ENCODE data around the gene ANXA1.

Gene ANXA1

DNA sequence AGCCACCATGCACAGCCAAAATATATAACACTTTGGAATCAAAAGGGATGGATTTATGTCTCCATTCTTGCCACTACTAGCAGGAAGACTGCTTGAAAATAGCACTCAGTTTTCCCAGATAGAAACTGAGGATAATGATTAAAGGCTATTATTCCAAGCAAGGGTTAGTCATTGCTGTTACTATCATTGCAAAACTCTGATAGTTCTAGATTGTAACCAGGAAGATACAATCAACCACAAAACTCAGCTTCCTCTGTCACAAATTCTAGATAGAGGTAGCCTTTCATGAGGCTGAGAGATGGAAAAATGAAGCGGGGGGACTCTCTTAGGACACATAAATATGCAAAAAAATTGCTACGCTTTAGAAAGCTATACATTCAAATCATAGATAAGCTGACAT, 3.1 kb downstream of the ANXA1 start:
- no peaks in the 10 kb centered on the region for H3K9me3 ChIP-seq
- no peaks in the 10 kb centered on the region for H3K27me3 ChIP-seq
- peaks cover 14% of the 10 kb centered on the region for H3K36me3 ChIP-seq
- H3K27ac ChIP-seq: peak overlapping the region; percentile 81
- peak overlapping the region; percentile 50 to 59 for H3K4me3 ChIP-seq (ENCODE audit: low read depth in 1 of 2, low read length in 1 of 2)
- H3K4me1 ChIP-seq (ENCODE audit: control insufficient read depth in 1 of 2, insufficient read depth in 1 of 2, low read depth in 1 of 2, low read length in 1 of 2): peaks cover 89 to 94% of the 10 kb centered on the region in 2 experiments
- TF ChIP-seq, protein P1, sequence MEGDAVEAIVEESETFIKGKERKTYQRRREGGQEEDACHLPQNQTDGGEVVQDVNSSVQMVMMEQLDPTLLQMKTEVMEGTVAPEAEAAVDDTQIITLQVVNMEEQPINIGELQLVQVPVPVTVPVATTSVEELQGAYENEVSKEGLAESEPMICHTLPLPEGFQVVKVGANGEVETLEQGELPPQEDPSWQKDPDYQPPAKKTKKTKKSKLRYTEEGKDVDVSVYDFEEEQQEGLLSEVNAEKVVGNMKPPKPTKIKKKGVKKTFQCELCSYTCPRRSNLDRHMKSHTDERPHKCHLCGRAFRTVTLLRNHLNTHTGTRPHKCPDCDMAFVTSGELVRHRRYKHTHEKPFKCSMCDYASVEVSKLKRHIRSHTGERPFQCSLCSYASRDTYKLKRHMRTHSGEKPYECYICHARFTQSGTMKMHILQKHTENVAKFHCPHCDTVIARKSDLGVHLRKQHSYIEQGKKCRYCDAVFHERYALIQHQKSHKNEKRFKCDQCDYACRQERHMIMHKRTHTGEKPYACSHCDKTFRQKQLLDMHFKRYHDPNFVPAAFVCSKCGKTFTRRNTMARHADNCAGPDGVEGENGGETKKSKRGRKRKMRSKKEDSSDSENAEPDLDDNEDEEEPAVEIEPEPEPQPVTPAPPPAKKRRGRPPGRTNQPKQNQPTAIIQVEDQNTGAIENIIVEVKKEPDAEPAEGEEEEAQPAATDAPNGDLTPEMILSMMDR (IDR thresholded peaks at IDR 0.05): no peak

DNA sequence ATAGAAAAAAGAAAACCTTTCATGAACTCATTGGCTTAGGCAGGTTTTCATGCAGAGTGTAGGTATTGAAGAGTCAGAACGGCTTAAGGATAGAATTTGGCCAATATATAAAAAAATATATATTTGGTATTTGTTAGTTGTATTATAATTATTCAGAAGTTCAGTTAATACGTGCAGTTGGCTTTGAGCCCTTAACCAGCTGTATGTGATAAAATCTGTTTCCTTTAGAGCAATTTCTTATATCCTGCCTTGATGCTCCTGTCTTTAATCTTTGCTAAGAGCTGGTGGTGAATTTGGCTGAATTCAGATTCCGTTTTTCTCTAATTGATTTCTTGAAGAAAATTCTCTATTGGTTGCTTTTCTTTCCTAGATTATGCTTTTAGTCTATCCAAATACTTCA, 3.7 kb downstream of the ANXA1 start:
- Histone ChIP-seq H3K9me3 (no peaks in the 10 kb centered on the region), H3K27me3 (no peaks in the 10 kb centered on the region), H3K4me3 (ENCODE audit: low read depth in 1 of 2, low read length in 1 of 2) (peak overlapping the region; percentile 3 to 50), H3K27ac (peak overlapping the region; percentile 81), H3K36me3 (peaks cover 20% of the 10 kb centered on the region), H3K4me1 (ENCODE audit: control insufficient read depth in 1 of 2, insufficient read depth in 1 of 2, low read depth in 1 of 2, low read length in 1 of 2) (peaks cover 82 to 88% of the 10 kb centered on the region in 2 experiments)
- TF ChIP-seq, protein P1 (IDR thresholded peaks at IDR 0.05): no peak

- TF ChIP-seq, protein P1 (IDR thresholded peaks at IDR 0.05): no peak
- Histone ChIP-seq H3K27ac (peak overlapping the region; percentile 81), H3K4me3 (ENCODE audit: low read depth in 1 of 2, low read length in 1 of 2) (peak overlapping the region in 1 of 2 experiments; percentile 50), H3K9me3 (no peaks in the 10 kb centered on the region), H3K36me3 (peaks cover 28% of the 10 kb centered on the region), H3K4me1 (ENCODE audit: control insufficient read depth in 1 of 2, insufficient read depth in 1 of 2, low read depth in 1 of 2, low read length in 1 of 2) (peaks cover 74 to 79% of the 10 kb centered on the region in 2 experiments), H3K27me3 (no peaks in the 10 kb centered on the region)
Measured at GRCh38 chr9:73155968-73156864, 4.6 kb downstream of the ANXA1 start.

DNA sequence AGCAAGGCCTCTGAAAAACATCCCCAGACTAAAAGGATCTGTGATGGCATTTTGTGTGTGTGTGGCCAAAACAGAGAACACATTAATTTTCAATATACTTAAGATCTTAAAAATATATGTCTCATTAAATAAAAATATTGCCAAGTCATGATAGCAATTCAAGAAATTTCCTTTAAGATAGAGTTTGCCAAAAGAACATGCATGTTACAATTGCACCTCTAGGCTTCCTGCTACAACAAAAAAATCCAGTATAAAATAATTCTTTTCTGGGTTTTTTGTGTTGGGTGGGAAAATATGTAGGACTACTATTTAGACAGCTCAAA, 5.2 kb downstream of the ANXA1 start:
- Histone ChIP-seq H3K4me3 (ENCODE audit: low read depth in 1 of 2, low read length in 1 of 2) (peak overlapping the region in 1 of 2 experiments; percentile 50), H3K4me1 (ENCODE audit: control insufficient read depth in 1 of 2, insufficient read depth in 1 of 2, low read depth in 1 of 2, low read length in 1 of 2) (peaks cover 68 to 73% of the 10 kb centered on the region in 2 experiments), H3K36me3 (peaks cover 35% of the 10 kb centered on the region), H3K9me3 (no peaks in the 10 kb centered on the region), H3K27ac (peak overlapping the region; percentile 81), H3K27me3 (no peaks in the 10 kb centered on the region)
- TF ChIP-seq, protein P1 (IDR thresholded peaks at IDR 0.05): no peak

GRCh38 chr9:73157811-73158210, 6.1 kb downstream of the ANXA1 start:
- H3K9me3 ChIP-seq: no peaks in the 10 kb centered on the region
- no peaks in the 10 kb centered on the region for H3K27me3 ChIP-seq
- peak overlapping the region; percentile 70 for H3K27ac ChIP-seq
- TF ChIP-seq, protein P1 (IDR thresholded peaks at IDR 0.05): no peak
- peaks cover 44% of the 10 kb centered on the region for H3K36me3 ChIP-seq
- peaks cover 58 to 63% of the 10 kb centered on the region in 2 experiments for H3K4me1 ChIP-seq (ENCODE audit: control insufficient read depth in 1 of 2, insufficient read depth in 1 of 2, low read depth in 1 of 2, low read length in 1 of 2)
- H3K4me3 ChIP-seq (ENCODE audit: low read depth in 1 of 2, low read length in 1 of 2): no peak overlapping the region

All from neutrophil (primary cell).